Measurements from ENCODE around the gene C6. TPM values are rescaled to one million over a fixed set of nuclear protein-coding genes. Genes with fewer than 3 reads are reported as not detected.
A peak's percentile ranks its signal among the peaks of the same experiment; 100 is the strongest.

The C6 gene
- total RNA-seq, 2 donors from 2014 or later = 3.5 to 4.6 TPM

GRCh38 chr5:41157272-41157894, 55.9 kb downstream of the C6 start:
- no peaks in the 10 kb centered on the region for H3K36me3 ChIP-seq
- no peak overlapping the region for H3K27ac ChIP-seq
- DNase-seq (ENCODE audit: low spot score) = no peak
- H3K9me3 ChIP-seq = no peaks in the 10 kb centered on the region
- no peak for TF ChIP-seq POLR2A (IDR thresholded peaks at IDR 0.05)
- TF ChIP-seq POLR2AphosphoS5 (IDR thresholded peaks at IDR 0.05) = no peak
- intact Hi-C loops (cut with DNase I) = no loop called here
- H3K4me1 ChIP-seq (replicated peaks) = no peaks in the 10 kb centered on the region
- H3K27me3 ChIP-seq (replicated peaks; ENCODE audit: insufficient read depth) = no peaks in the 10 kb centered on the region
- H3K4me3 ChIP-seq = no peak overlapping the region
- 67% methylated on average over 5 of the region's 5 CpGs for WGBS

GRCh38 chr5:41156739-41157138, 56.6 kb downstream of the C6 start:
- Histone ChIP-seq H3K4me1 (replicated peaks) (no peaks in the 10 kb centered on the region), H3K27ac (no peak overlapping the region), H3K36me3 (no peaks in the 10 kb centered on the region), H3K4me3 (no peak overlapping the region), H3K27me3 (replicated peaks; ENCODE audit: insufficient read depth) (no peaks in the 10 kb centered on the region), H3K9me3 (no peaks in the 10 kb centered on the region)
- no peak for DNase-seq (ENCODE audit: low spot score)
- intact Hi-C loops (cut with DNase I) = no loop called here
- TF ChIP-seq, protein P1, sequence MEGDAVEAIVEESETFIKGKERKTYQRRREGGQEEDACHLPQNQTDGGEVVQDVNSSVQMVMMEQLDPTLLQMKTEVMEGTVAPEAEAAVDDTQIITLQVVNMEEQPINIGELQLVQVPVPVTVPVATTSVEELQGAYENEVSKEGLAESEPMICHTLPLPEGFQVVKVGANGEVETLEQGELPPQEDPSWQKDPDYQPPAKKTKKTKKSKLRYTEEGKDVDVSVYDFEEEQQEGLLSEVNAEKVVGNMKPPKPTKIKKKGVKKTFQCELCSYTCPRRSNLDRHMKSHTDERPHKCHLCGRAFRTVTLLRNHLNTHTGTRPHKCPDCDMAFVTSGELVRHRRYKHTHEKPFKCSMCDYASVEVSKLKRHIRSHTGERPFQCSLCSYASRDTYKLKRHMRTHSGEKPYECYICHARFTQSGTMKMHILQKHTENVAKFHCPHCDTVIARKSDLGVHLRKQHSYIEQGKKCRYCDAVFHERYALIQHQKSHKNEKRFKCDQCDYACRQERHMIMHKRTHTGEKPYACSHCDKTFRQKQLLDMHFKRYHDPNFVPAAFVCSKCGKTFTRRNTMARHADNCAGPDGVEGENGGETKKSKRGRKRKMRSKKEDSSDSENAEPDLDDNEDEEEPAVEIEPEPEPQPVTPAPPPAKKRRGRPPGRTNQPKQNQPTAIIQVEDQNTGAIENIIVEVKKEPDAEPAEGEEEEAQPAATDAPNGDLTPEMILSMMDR (IDR thresholded peaks at IDR 0.05) = no peak
- no peak for TF ChIP-seq POLR2A (IDR thresholded peaks at IDR 0.05)
- TF ChIP-seq POLR2AphosphoS5 (IDR thresholded peaks at IDR 0.05) = peak; percentile 12

DNA sequence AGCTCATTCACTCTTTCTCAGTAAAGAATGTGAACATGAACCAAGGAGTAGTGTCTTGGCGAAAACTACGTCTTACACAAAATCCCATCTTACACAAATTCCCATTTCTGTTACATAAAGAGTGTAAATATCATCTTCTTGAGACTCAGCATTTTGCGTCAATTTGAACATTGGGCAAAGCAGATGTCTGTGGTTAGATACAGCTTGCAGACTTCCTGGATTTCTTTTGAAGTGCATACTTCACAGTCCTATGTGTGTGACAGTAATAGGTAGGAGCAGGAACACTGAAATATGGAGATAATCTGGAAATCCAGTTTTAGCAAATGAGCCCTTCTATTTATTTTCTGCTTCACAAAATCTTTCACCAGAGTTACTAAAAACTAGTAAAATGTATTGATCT, 58.8 kb downstream of the C6 start:
- no peak for DNase-seq (ENCODE audit: low spot score)
- 83% methylated on average over 3 of the region's 3 CpGs for WGBS
- Histone ChIP-seq H3K4me3 (no peak overlapping the region), H3K36me3 (no peaks in the 10 kb centered on the region), H3K27ac (no peak overlapping the region), H3K27me3 (replicated peaks; ENCODE audit: insufficient read depth) (no peaks in the 10 kb centered on the region), H3K4me1 (replicated peaks) (no peaks in the 10 kb centered on the region), H3K9me3 (no peaks in the 10 kb centered on the region)
- intact Hi-C loops (cut with DNase I) = no loop called here
- TF ChIP-seq POLR2AphosphoS5 (IDR thresholded peaks at IDR 0.05) = no peak
- TF ChIP-seq, protein P1 (IDR thresholded peaks at IDR 0.05) = no peak
- no peak for TF ChIP-seq POLR2A (IDR thresholded peaks at IDR 0.05)

DNA sequence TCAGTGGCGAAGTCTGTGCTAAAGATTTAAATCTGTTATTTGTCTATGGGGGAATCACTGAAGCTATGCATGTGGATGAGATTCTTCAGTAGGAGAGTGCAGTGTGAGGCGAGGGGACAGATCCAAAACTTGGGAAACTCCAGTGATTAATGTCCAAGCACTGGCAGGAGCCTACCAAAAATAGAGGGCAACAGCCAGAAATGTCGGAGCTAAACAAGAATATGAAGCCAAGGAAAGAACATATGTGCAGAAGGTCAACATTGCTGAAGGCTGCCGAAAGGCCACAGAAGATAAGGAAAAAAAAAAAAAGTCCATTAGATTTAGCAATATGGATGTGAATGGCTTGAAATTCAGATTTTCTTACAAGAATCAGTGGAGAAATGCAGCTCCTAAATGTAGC, 61.8 kb downstream of the C6 start:
- TF ChIP-seq POLR2AphosphoS5 (IDR thresholded peaks at IDR 0.05) (no peak), POLR2A (IDR thresholded peaks at IDR 0.05) (no peak)
- TF ChIP-seq, protein P1 (IDR thresholded peaks at IDR 0.05) = no peak
- intact Hi-C loops (cut with DNase I) = no loop called here

DNA sequence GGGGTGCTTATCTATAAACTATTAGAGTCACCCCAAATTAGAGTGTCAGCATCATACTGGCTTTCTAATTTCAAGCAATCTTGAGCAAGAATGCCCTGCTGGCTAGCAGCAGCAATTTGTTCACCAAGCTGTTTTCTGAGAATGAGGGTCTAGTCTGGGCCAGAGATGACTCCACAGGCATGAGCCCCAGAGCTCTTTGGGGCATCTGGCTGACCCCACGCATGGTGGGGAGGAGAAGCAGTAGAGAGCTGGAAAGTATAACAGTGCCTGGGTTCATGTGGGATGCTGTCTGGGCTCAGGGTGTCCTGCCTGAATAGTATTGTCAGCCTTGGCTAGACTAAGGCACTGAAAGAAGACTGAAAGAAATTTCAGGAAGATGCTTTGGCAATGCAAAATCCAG, 64.9 kb downstream of the C6 start:
- WGBS = 100% methylated on average over 1 of the region's 1 CpG
- no peaks in the 10 kb centered on the region for H3K36me3 ChIP-seq
- TF ChIP-seq, protein P1 (IDR thresholded peaks at IDR 0.05) = no peak
- no peak for TF ChIP-seq POLR2A (IDR thresholded peaks at IDR 0.05)
- TF ChIP-seq POLR2AphosphoS5 (IDR thresholded peaks at IDR 0.05) = no peak
- H3K27ac ChIP-seq = no peak overlapping the region
- no peak overlapping the region for H3K4me3 ChIP-seq
- intact Hi-C loops (cut with DNase I) = no loop called here
- no peaks in the 10 kb centered on the region for H3K27me3 ChIP-seq (replicated peaks; ENCODE audit: insufficient read depth)
- no peaks in the 10 kb centered on the region for H3K4me1 ChIP-seq (replicated peaks)
- DNase-seq (ENCODE audit: low spot score) = no peak
- H3K9me3 ChIP-seq = no peaks in the 10 kb centered on the region

More for the DNA sequence above, 61.8 kb downstream of the C6 start:
- Histone ChIP-seq H3K36me3 (no peaks in the 10 kb centered on the region), H3K9me3 (no peaks in the 10 kb centered on the region), H3K4me3 (no peak overlapping the region), H3K27ac (no peak overlapping the region), H3K4me1 (replicated peaks) (no peaks in the 10 kb centered on the region), H3K27me3 (replicated peaks; ENCODE audit: insufficient read depth) (no peaks in the 10 kb centered on the region)
- no peak for DNase-seq (ENCODE audit: low spot score)
- 85% methylated on average over 4 of the region's 4 CpGs for WGBS
